Measurements from ENCODE around the gene CHAD.

DNA sequence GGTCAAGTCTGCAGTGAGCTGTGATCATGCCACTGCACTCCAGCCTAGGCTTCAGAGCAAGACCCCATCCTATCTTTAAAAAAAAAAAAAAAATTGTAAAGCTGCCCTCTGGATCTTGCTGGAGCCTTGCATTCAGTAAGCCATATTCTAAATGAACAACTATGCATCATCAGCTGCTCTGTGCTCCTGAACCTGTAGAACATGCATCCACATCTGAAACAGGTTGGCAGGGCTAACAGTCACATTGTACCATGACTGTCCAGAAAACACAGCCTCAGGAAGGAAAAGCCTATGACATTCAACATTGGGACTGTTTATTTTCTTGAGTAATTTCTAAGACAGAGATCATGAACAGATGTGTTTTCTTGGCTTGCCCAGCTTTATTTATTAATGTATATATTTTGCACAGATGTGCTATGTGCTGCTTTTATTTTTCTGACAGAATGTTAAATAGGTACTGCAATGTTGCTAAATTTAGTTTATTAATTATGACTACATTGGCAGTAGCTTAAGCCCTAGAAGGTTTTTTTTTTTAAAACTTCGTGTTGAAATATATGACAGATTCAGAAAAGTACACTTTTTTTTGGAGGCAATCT is 22.9 kb downstream of the CHAD start:
- no peak for TF ChIP-seq POLR2A (IDR thresholded peaks at IDR 0.05)
- TF ChIP-seq, protein P1, sequence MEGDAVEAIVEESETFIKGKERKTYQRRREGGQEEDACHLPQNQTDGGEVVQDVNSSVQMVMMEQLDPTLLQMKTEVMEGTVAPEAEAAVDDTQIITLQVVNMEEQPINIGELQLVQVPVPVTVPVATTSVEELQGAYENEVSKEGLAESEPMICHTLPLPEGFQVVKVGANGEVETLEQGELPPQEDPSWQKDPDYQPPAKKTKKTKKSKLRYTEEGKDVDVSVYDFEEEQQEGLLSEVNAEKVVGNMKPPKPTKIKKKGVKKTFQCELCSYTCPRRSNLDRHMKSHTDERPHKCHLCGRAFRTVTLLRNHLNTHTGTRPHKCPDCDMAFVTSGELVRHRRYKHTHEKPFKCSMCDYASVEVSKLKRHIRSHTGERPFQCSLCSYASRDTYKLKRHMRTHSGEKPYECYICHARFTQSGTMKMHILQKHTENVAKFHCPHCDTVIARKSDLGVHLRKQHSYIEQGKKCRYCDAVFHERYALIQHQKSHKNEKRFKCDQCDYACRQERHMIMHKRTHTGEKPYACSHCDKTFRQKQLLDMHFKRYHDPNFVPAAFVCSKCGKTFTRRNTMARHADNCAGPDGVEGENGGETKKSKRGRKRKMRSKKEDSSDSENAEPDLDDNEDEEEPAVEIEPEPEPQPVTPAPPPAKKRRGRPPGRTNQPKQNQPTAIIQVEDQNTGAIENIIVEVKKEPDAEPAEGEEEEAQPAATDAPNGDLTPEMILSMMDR (IDR thresholded peaks at IDR 0.05): no peak
- TF ChIP-seq POLR2AphosphoS5 (IDR thresholded peaks at IDR 0.05): no peak

Measured in prostate gland (tissue), 2 donors.